Common myeloid progenitor, CD34-positive (primary cell): Measurements from ENCODE around the gene BCL2L15.

Experiments
- CTCF ChIA-PET: fragments of 350-600 bp; sonication (Branson Sonifier 250); formaldehyde crosslinking; loops from one replicate; lab custom pipeline; 2021; ENCODE audit warnings: antibody characterized with exemption; lab: Charles Lee
- POLR2A ChIA-PET: fragments of 350-600 bp; sonication (Branson Sonifier 250); formaldehyde crosslinking; loops from one replicate; lab custom pipeline; 2021; ENCODE audit warnings: antibody characterized with exemption; lab: Charles Lee
- DNase-seq, 3 donors: peaks; one replicate each; pipeline versions ENCODE4 v3.0.0 to v3.0.0-alpha.2; 2013
- H3K27ac ChIP-seq, 2 experiments: 1 replicate in 1 of 2; 2 replicates in 1 of 2; pipeline ENCODE4 v1.7.0; 2013; ENCODE audit warnings: inconsistent platforms in 2 of 2, low read length in 2 of 2, mild to moderate bottlenecking in 2 of 2, low read depth in 1 of 2, moderate library complexity in 1 of 2; ENCODE audit not compliant: severe bottlenecking in 2 of 2, insufficient read depth in 1 of 2, poor library complexity in 1 of 2
- H3K27me3 ChIP-seq, 5 experiments: replicated peaks in 2 of 5; 1 replicate in 3 of 5; 2 replicates in 2 of 5; pipeline versions ENCODE4 v1.6.1 to v1.7.0; 2013; ENCODE audit warnings: low read length in 4 of 5, mild to moderate bottlenecking in 2 of 5, moderate library complexity in 2 of 5, inconsistent platforms in 1 of 5; ENCODE audit not compliant: insufficient read depth in 5 of 5, control insufficient read depth in 4 of 5
- H3K36me3 ChIP-seq, 4 experiments: 1 replicate in 2 of 4; 2 replicates in 2 of 4; pipeline versions ENCODE4 v1.6.1 to v1.7.0; 2013; ENCODE audit warnings: low read length in 3 of 4, control low read depth in 1 of 4, mild to moderate bottlenecking in 1 of 4; ENCODE audit not compliant: control insufficient read depth in 4 of 4, insufficient read depth in 4 of 4
- H3K4me1 ChIP-seq, 4 experiments: 1 replicate in 3 of 4; 2 replicates in 1 of 4; pipeline versions ENCODE4 v1.6.1 to v1.7.1; 2013; ENCODE audit warnings: low read length in 3 of 4, mild to moderate bottlenecking in 3 of 4, control low read depth in 1 of 4, inconsistent platforms in 1 of 4, moderate library complexity in 1 of 4; ENCODE audit not compliant: control insufficient read depth in 4 of 4, insufficient read depth in 4 of 4; ENCODE audit errors: control extremely low read depth in 1 of 4
- H3K4me3 ChIP-seq, 7 experiments: 1 replicate in 4 of 7; 2 replicates in 3 of 7; pipeline versions ENCODE4 v1.5.1 to v1.7.0; 2013; ENCODE audit warnings: mild to moderate bottlenecking in 7 of 7, low read length in 6 of 7, moderate library complexity in 6 of 7, inconsistent platforms in 2 of 7, low read depth in 2 of 7, control low read depth in 1 of 7; ENCODE audit not compliant: insufficient read depth in 4 of 7, control insufficient read depth in 1 of 7; ENCODE audit errors: extremely low read depth in 1 of 7
- H3K9me3 ChIP-seq, 5 experiments: 1 replicate in 4 of 5; 2 replicates in 1 of 5; pipeline versions ENCODE4 v1.6.1 to v1.7.1; 2013; ENCODE audit warnings: low read length in 4 of 5, mild to moderate bottlenecking in 2 of 5, inconsistent platforms in 1 of 5, low read depth in 1 of 5, moderate library complexity in 1 of 5; ENCODE audit not compliant: control insufficient read depth in 4 of 5, insufficient read depth in 2 of 5; ENCODE audit errors: control extremely low read depth in 1 of 5
- WGBS: methylation state at CpG from one replicate; pipeline ENCODE4 v1.1.5; 2013; ENCODE audit not compliant: insufficient coverage; 5-methylcytosine and 5-hydroxymethylcytosine counted together

The BCL2L15 gene

GRCh38 chr1:113913312-113913668, 25.9 kb upstream of the BCL2L15 start:
- ChIA-PET POLR2A (interaction anchor here (0.8 to 1.2 kb wide), 2 partner anchors 15 to 17 kb away, joined by 3 to 8 read pairs; partner anchors contain the start of gene HIPK1), CTCF (interaction anchor here (1.3 to 2.4 kb wide), 5 partner anchors 17 to 79 kb away, joined by 4 to 22 read pairs (median 6); partner anchors contain the start of gene HIPK1)
- Histone ChIP-seq H3K27me3 (no peaks in the 10 kb centered on the region), H3K4me3 (no peak overlapping the region), H3K27ac (peak overlapping the region in 1 of 2 experiments; percentile 30), H3K9me3 (no peaks in the 10 kb centered on the region), H3K36me3 (peaks cover 12 to 45% (median 21%) of the 10 kb centered on the region in 4 experiments), H3K4me1 (peaks cover 5 to 24% (median 8%) of the 10 kb centered on the region in 4 experiments)
- no peak for DNase-seq
- WGBS: 100% methylated on average over 2 of the region's 3 CpGs

- Histone ChIP-seq H3K9me3 (no peaks in the 10 kb centered on the region), H3K27ac (peak overlapping the region in 1 of 2 experiments; percentile 30), H3K27me3 (no peaks in the 10 kb centered on the region), H3K4me3 (no peak overlapping the region), H3K36me3 (peaks cover 14 to 50% (median 25%) of the 10 kb centered on the region in 4 experiments), H3K4me1 (peaks cover 5 to 24% (median 8%) of the 10 kb centered on the region in 4 experiments)
- CTCF ChIA-PET: interaction anchor here (1.4 to 2.4 kb wide), 4 partner anchors 17 to 79 kb away, joined by 4 to 22 read pairs (median 6); partner anchors contain the start of gene HIPK1
- POLR2A ChIA-PET: interaction anchor here (0.8 to 1.2 kb wide), 2 partner anchors 16 to 18 kb away, joined by 3 to 8 read pairs; partner anchors contain the start of gene HIPK1
- DNase-seq: no peak
- whole genome bisulfite sequencing: 89% methylated on average over 5 of the region's 6 CpGs
These were observed 25.4 kb upstream of the BCL2L15 start for GRCh38 chr1:113912594-113913311.

GRCh38 chr1:113905435-113905861, 18.1 kb upstream of the BCL2L15 start:
- Histone ChIP-seq H3K9me3 (no peaks in the 10 kb centered on the region), H3K27ac (peak overlapping the region; percentile 46 to 90), H3K36me3 (peaks cover 8 to 38% (median 18%) of the 10 kb centered on the region in 4 experiments), H3K27me3 (no peaks in the 10 kb centered on the region), H3K4me1 (peaks cover 13 to 24% (median 16%) of the 10 kb centered on the region in 4 experiments), H3K4me3 (peak overlapping the region; percentile 76 to 100 (median 98))
- DNase-seq: peak in 1 of 3 donors; percentile 15
- WGBS: 0% methylated on average over 14 of the region's 17 CpGs
- ChIA-PET CTCF (interaction anchor here (1.0 to 7.0 kb wide), 6 partner anchors 10 to 70 kb away, joined by 4 to 87 read pairs (median 10); partner anchors contain the start of gene HIPK1), POLR2A (interaction anchor here (1.4 to 3.8 kb wide), 2 partner anchors 24 to 31 kb away, joined by 3 to 43 read pairs; partner anchors contain the start of gene HIPK1)

- Histone ChIP-seq H3K36me3 (peaks cover 9 to 38% (median 20%) of the 10 kb centered on the region in 4 experiments), H3K27ac (peak within 1 kb of the TSS; percentile 72 to 90), H3K4me3 (peak within 1 kb of the TSS; percentile 76 to 100 (median 98)), H3K4me1 (peaks cover 13 to 24% (median 16%) of the 10 kb centered on the region in 4 experiments), H3K27me3 (no peaks in the 10 kb centered on the region), H3K9me3 (no peaks in the 10 kb centered on the region)
- 0% methylated on average over 61 of the region's 67 CpGs for WGBS
- peak; percentile 100 for DNase-seq
- CTCF ChIA-PET: interaction anchor here (0.8 to 7.0 kb wide), 16 partner anchors 11 to 145 kb away, joined by 3 to 87 read pairs (median 4); partner anchors contain the start of genes HIPK1 and PHTF1
- POLR2A ChIA-PET: interaction anchor here (1.4 to 3.8 kb wide), 2 partner anchors 25 to 30 kb away, joined by 3 to 43 read pairs; partner anchors contain the start of gene HIPK1
These were observed 17.5 kb upstream of the BCL2L15 start, which contains the start of the genes AP4B1 and DCLRE1B for GRCh38 chr1:113904674-113905434. TSS of gene AP4B1 (minus strand) at chr1:113904799. CDS start at chr1:113904717, 82 bp downstream. TSS of gene DCLRE1B (plus strand) at chr1:113905326. CDS start at chr1:113905587, 261 bp downstream.

- H3K4me1 ChIP-seq: peaks cover 13 to 24% (median 16%) of the 10 kb centered on the region in 4 experiments
- peaks cover 11 to 36% (median 26%) of the 10 kb centered on the region in 4 experiments for H3K36me3 ChIP-seq
- POLR2A ChIA-PET: interaction anchor here (1.4 to 3.8 kb wide), 2 partner anchors 26 to 30 kb away, joined by 3 to 43 read pairs; partner anchors contain the start of gene HIPK1
- no peaks in the 10 kb centered on the region for H3K9me3 ChIP-seq
- peak in 1 of 3 donors; percentile 76 for DNase-seq
- WGBS: 0% methylated on average over 9 of the region's 11 CpGs
- H3K27ac ChIP-seq: peak overlapping the region; percentile 72 to 90
- CTCF ChIA-PET: interaction anchor here (0.8 to 7.0 kb wide), 17 partner anchors 12 to 145 kb away, joined by 3 to 87 read pairs (median 4); partner anchors contain the start of genes HIPK1 and PHTF1
- peak overlapping the region; percentile 51 to 100 (median 98) for H3K4me3 ChIP-seq
- no peaks in the 10 kb centered on the region for H3K27me3 ChIP-seq
These were observed 16.9 kb upstream of the BCL2L15 start for GRCh38 chr1:113904293-113904673.
